HEK293 (cell line): ENCODE results near the gene REC114.

Experiments used
- CTCF ChIA-PET: fragments of 350-600 bp; formaldehyde crosslinking; extraction: SDS; loops from one replicate; lab custom pipeline; 2021; ENCODE audit warnings: antibody characterized with exemption; lab: Yijun Ruan, JAX
- POLR2A ChIA-PET: fragments of 300-600 bp; formaldehyde crosslinking; extraction: SDS; loops from one replicate; lab custom pipeline; 2020; ENCODE audit warnings: antibody characterized with exemption, inconsistent platforms; lab: Yijun Ruan, JAX
- H3K27ac ChIP-seq: fragments of 200-500 bp; sonication (Bioruptor generic); 2 replicates; pipeline ENCODE4 v1.5.1; 2014; ENCODE audit warnings: low read depth, low read length, control low read depth, inconsistent platforms; ENCODE audit errors: extremely low read depth
- H3K36me3 ChIP-seq, 2 experiments: fragments of 200-500 bp in 1 of 2; sonication (Bioruptor generic) in 1 of 2; 1 replicate in 1 of 2; 2 replicates in 1 of 2; pipeline ENCODE4 v1.5.1; 2014 to 2017; ENCODE audit warnings: inconsistent platforms in 2 of 2, low read length in 2 of 2; ENCODE audit not compliant: control insufficient read depth in 2 of 2, insufficient read depth in 1 of 2
- H3K4me1 ChIP-seq: fragments of 200-500 bp; sonication (Bioruptor generic); 2 replicates; pipeline ENCODE4 v1.5.1; 2014; ENCODE audit warnings: mild to moderate bottlenecking, low read length, inconsistent platforms; ENCODE audit not compliant: control insufficient read depth, insufficient read depth
- H3K4me3 ChIP-seq: 2 replicates; pipeline ENCODE4 v1.5.1; 2011; ENCODE audit warnings: low read depth, mild to moderate bottlenecking, control low read depth, low read length, moderate library complexity
- H3K9me3 ChIP-seq: fragments of 200-500 bp; sonication (Bioruptor generic); 2 replicates; pipeline ENCODE4 v1.5.1; 2014; ENCODE audit warnings: low read depth, low read length, inconsistent platforms; ENCODE audit not compliant: control insufficient read depth, insufficient read depth
- FEZF1 ChIP-seq: fragments of 450-650 bp; formaldehyde crosslinking; IDR thresholded peaks from 2 replicates; pipeline ENCODE4 v1.5.1; 2016; ENCODE audit warnings: missing biosample characterization, missing genetic modification characterization
- GFI1B ChIP-seq: fragments of 450-650 bp; formaldehyde crosslinking; IDR thresholded peaks from 2 replicates; pipeline ENCODE4 v1.5.1; 2016; ENCODE audit warnings: missing biosample characterization, missing genetic modification characterization
- HOXD13 ChIP-seq: sonication (generic); formaldehyde crosslinking; IDR thresholded peaks from 2 replicates; pipeline ENCODE4 v1.8.0; 2022; ENCODE audit warnings: missing genetic modification reagents, borderline replicate concordance
- MEIS1 ChIP-seq: sonication (generic); formaldehyde crosslinking; IDR thresholded peaks from 2 replicates; pipeline ENCODE4 v1.8.1; 2022; ENCODE audit warnings: missing genetic modification reagents, mild to moderate bottlenecking, borderline replicate concordance
- SALL2 ChIP-seq: fragments of 450-650 bp; formaldehyde crosslinking; IDR thresholded peaks from 2 replicates; pipeline ENCODE4 v1.5.0; 2017; ENCODE audit warnings: missing biosample characterization, mild to moderate bottlenecking, missing genetic modification characterization, borderline replicate concordance
- SCRT1 ChIP-seq: fragments of 450-650 bp; formaldehyde crosslinking; IDR thresholded peaks from 2 replicates; pipeline ENCODE4 v1.5.1; 2016; ENCODE audit warnings: missing biosample characterization, missing genetic modification characterization, borderline replicate concordance
- ZBTB1 ChIP-seq: fragments of 450-650 bp; formaldehyde crosslinking; IDR thresholded peaks from 2 replicates; pipeline ENCODE4 v1.5.1; 2016; ENCODE audit warnings: missing biosample characterization, missing genetic modification characterization
- ZBTB6 ChIP-seq: fragments of 450-650 bp; formaldehyde crosslinking; IDR thresholded peaks from 2 replicates; pipeline ENCODE4 v1.5.1; 2017; ENCODE audit warnings: missing biosample characterization, missing genetic modification characterization
- ZBTB8A ChIP-seq: fragments of 450-650 bp; formaldehyde crosslinking; IDR thresholded peaks from 2 replicates; pipeline ENCODE4 v1.5.1; 2016; ENCODE audit warnings: missing biosample characterization, missing genetic modification characterization
- ZNF132 ChIP-seq: fragments of 450-650 bp; formaldehyde crosslinking; IDR thresholded peaks from 2 replicates; pipeline ENCODE4 v1.5.1; 2017; ENCODE audit warnings: missing biosample characterization, missing genetic modification characterization, borderline replicate concordance
- ZNF140 ChIP-seq: fragments of 450-650 bp; formaldehyde crosslinking; IDR thresholded peaks from 2 replicates; pipeline ENCODE4 v1.5.1; 2016; ENCODE audit warnings: missing biosample characterization, missing genetic modification characterization
- ZNF174 ChIP-seq: fragments of 450-650 bp; formaldehyde crosslinking; IDR thresholded peaks from 2 replicates; pipeline ENCODE4 v1.5.0; 2017; ENCODE audit warnings: missing biosample characterization, mild to moderate bottlenecking, missing genetic modification characterization
- ZNF19 ChIP-seq: fragments of 450-650 bp; formaldehyde crosslinking; IDR thresholded peaks from 2 replicates; pipeline ENCODE4; 2016; ENCODE audit warnings: missing biosample characterization, missing genetic modification characterization, low read depth
- ZNF211 ChIP-seq: fragments of 450-650 bp; formaldehyde crosslinking; IDR thresholded peaks from 2 replicates; pipeline ENCODE4 v1.5.1; 2016; ENCODE audit warnings: low read depth, missing biosample characterization, missing genetic modification characterization
- ZNF302 ChIP-seq: fragments of 450-650 bp; formaldehyde crosslinking; IDR thresholded peaks from 2 replicates; pipeline ENCODE4 v1.5.1; 2016; ENCODE audit warnings: missing biosample characterization, missing genetic modification characterization, low read depth
- ZNF335 ChIP-seq: fragments of 450-650 bp; formaldehyde crosslinking; conservative IDR thresholded peaks from 2 replicates; pipeline ENCODE4 v1.5.1; 2016; ENCODE audit warnings: missing biosample characterization, missing genetic modification characterization
- ZNF37A ChIP-seq: fragments of 450-650 bp; IDR thresholded peaks from 2 replicates; pipeline ENCODE4 v1.5.1; 2018; ENCODE audit warnings: missing biosample characterization, missing genetic modification characterization
- ZNF433 ChIP-seq: fragments of 450-650 bp; formaldehyde crosslinking; IDR thresholded peaks from 2 replicates; pipeline ENCODE4 v1.5.1; 2016; ENCODE audit warnings: missing biosample characterization, missing genetic modification characterization, low read depth
- ZNF596 ChIP-seq: fragments of 450-650 bp; IDR thresholded peaks from 2 replicates; pipeline ENCODE4 v1.5.0; 2018; ENCODE audit warnings: missing biosample characterization, mild to moderate bottlenecking, missing genetic modification characterization, moderate library complexity
- ZNF600 ChIP-seq: fragments of 450-650 bp; formaldehyde crosslinking; IDR thresholded peaks from 2 replicates; pipeline ENCODE4 v1.5.1; 2016; ENCODE audit warnings: missing biosample characterization, missing genetic modification characterization
- ZNF707 ChIP-seq: fragments of 450-650 bp; formaldehyde crosslinking; IDR thresholded peaks from 2 replicates; pipeline ENCODE4 v1.5.1; 2016; ENCODE audit warnings: missing biosample characterization, missing genetic modification characterization
- ZNF791 ChIP-seq: fragments of 450-650 bp; formaldehyde crosslinking; IDR thresholded peaks from 2 replicates; pipeline ENCODE4 v1.5.1; 2016; ENCODE audit warnings: missing biosample characterization, missing genetic modification characterization
- TF ChIP-seq, protein P1 (sequence below): fragments of 450-650 bp; formaldehyde crosslinking; optimal IDR thresholded peaks from 2 replicates; pipeline ENCODE3; 2016; ENCODE audit warnings: missing biosample characterization, mild to moderate bottlenecking, missing genetic modification characterization

REC114 gene

GRCh38 chr15:73605759-73606436 is 162.9 kb downstream of the REC114 start (continued):
- TF ChIP-seq ZBTB8A = no peak
- no peak for TF ChIP-seq ZBTB1 (tag by site-specific recombination)
- TF ChIP-seq HOXD13 (CRISPR knock-in tag) = no peak
- no peak for TF ChIP-seq ZNF302 (tag by site-specific recombination)

DNA sequence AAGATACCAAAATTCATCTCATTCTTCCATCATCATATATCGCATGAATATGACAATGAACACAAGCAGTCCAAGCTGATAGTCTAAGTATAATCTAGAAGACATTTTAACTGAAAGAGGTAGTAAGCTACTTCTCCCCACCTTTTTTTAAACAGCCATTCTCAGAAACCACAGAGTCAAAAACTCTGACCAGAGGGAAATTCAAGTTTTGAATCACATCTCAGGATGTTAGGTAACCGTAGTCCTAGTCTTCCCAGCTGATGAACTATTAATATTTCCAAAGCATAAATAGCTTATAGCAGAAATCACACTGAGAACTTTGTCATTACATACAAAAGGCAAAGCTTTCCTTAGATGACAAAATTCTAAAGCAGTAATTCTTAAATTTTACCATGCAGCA is 164.4 kb downstream of the REC114 start:
- ChIA-PET POLR2A (interaction anchor here (0.9 to 1.9 kb wide), 4 partner anchors 13 to 29 kb away, joined by 3 to 5 read pairs (median 4); partner anchors contain the start of gene NPTN), CTCF (interaction anchor here (0.6 to 2.5 kb wide), 14 partner anchors 10 to 367 kb away, joined by 3 to 8 read pairs (median 4); no protein-coding TSS in a partner anchor)
- Histone ChIP-seq H3K27ac (no peak overlapping the region), H3K4me1 (peaks cover 14% of the 10 kb centered on the region), H3K36me3 (peaks cover 0 to 8% of the 10 kb centered on the region in 2 experiments; a peak in 1 of 3 replicates), H3K4me3 (no peak overlapping the region), H3K9me3 (no peaks in the 10 kb centered on the region)
- TF ChIP-seq SCRT1 (tag by site-specific recombination) (no peak), ZNF19 (tag by site-specific recombination) (no peak), ZNF140 (tag by site-specific recombination) (no peak), ZNF211 (tag by site-specific recombination) (no peak), ZNF37A (tag by site-specific recombination) (no peak), SALL2 (no peak), GFI1B (tag by site-specific recombination) (no peak)

- POLR2A ChIA-PET = interaction anchor here (0.9 to 1.9 kb wide), 2 partner anchors 24 to 28 kb away, joined by 3 to 5 read pairs; no protein-coding TSS in a partner anchor
- no peak for TF ChIP-seq ZNF596
- TF ChIP-seq, protein P1, sequence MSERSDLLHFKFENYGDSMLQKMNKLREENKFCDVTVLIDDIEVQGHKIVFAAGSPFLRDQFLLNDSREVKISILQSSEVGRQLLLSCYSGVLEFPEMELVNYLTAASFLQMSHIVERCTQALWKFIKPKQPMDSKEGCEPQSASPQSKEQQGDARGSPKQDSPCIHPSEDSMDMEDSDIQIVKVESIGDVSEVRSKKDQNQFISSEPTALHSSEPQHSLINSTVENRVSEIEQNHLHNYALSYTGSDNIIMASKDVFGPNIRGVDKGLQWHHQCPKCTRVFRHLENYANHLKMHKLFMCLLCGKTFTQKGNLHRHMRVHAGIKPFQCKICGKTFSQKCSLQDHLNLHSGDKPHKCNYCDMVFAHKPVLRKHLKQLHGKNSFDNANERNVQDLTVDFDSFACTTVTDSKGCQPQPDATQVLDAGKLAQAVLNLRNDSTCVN (tag by site-specific recombination) = no peak
- TF ChIP-seq ZNF707 (tag by site-specific recombination) = no peak
- TF ChIP-seq FEZF1 (tag by site-specific recombination) = no peak
- TF ChIP-seq ZNF174 = no peak
- Histone ChIP-seq H3K36me3 (peaks cover 0 to 8% of the 10 kb centered on the region in 2 experiments; a peak in 1 of 3 replicates), H3K27ac (no peak overlapping the region), H3K4me3 (no peak overlapping the region), H3K4me1 (peaks cover 12% of the 10 kb centered on the region), H3K9me3 (no peaks in the 10 kb centered on the region)
- CTCF ChIA-PET = interaction anchor here (0.6 to 2.5 kb wide), 12 partner anchors 11 to 367 kb away, joined by 3 to 8 read pairs (median 4); no protein-coding TSS in a partner anchor
Observed at GRCh38 chr15:73607843-73608242, 164.9 kb downstream of the REC114 start.

DNA sequence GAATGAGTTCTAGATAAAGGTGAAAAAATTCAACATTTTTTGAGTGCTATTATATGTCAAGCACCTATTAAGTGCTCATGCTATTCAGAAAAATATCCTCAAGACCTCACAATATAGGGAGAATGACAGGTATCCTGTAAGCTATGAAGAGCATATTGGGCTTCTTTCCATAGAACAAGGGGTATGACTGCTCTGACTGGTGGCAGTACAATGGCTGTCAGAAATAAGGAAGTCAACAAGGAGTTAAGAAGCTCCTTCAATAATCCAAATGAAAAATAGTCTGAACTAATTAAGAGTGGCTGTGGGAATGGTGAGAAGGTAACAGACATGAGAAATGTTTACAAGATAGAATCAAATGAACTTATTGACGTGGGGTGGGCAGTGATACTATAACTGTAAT is 165.5 kb downstream of the REC114 start:
- POLR2A ChIA-PET = no interaction called here

More for the DNA sequence above, 165.5 kb downstream of the REC114 start:
- no peaks in the 10 kb centered on the region for H3K9me3 ChIP-seq
- H3K27ac ChIP-seq = no peak overlapping the region
- CTCF ChIA-PET = interaction anchor here (0.7 to 1.5 kb wide), 4 partner anchors 28 to 337 kb away, joined by 3 to 8 read pairs (median 4); no protein-coding TSS in a partner anchor
- no peak overlapping the region for H3K4me3 ChIP-seq
- TF ChIP-seq ZNF600 (no peak), ZBTB6 (no peak), ZNF791 (tag by site-specific recombination) (no peak), ZNF335 (no peak), MEIS1 (no peak), ZNF433 (tag by site-specific recombination) (no peak), ZNF132 (tag by site-specific recombination) (no peak)
- H3K36me3 ChIP-seq = peaks cover 0 to 8% of the 10 kb centered on the region in 2 experiments; a peak in 1 of 3 replicates
- peaks cover 12% of the 10 kb centered on the region for H3K4me1 ChIP-seq
